Astrocyte of the spinal cord (primary cell): ENCODE measurements around the gene ZSWIM4.

Experiments used
- DNase-seq: peaks from one replicate; pipeline ENCODE4 v3.0.0; 2011; ENCODE audit warnings: low read depth, low spot score
- H3K4me3 ChIP-seq: 2 replicates; pipeline ENCODE4 v1.5.1; 2011; ENCODE audit warnings: low read depth, mild to moderate bottlenecking, low read length, moderate library complexity
- in situ Hi-C: cut with HindIII; loops from 2 replicates; pipeline ENCODE4 v1.10.0; 2017; ENCODE audit warnings: low sequenced_read_pairs
- TF ChIP-seq, protein P1 (sequence below): IDR thresholded peaks from 2 replicates; pipeline ENCODE4 v1.5.1; 2012; ENCODE audit warnings: low read depth, mild to moderate bottlenecking, low read length, inconsistent platforms

The ZSWIM4 gene

GRCh38 chr19:13872695-13873389 lies 77.6 kb downstream of the ZSWIM4 start:
- in situ Hi-C loops: no loop called here
- TF ChIP-seq, protein P1, sequence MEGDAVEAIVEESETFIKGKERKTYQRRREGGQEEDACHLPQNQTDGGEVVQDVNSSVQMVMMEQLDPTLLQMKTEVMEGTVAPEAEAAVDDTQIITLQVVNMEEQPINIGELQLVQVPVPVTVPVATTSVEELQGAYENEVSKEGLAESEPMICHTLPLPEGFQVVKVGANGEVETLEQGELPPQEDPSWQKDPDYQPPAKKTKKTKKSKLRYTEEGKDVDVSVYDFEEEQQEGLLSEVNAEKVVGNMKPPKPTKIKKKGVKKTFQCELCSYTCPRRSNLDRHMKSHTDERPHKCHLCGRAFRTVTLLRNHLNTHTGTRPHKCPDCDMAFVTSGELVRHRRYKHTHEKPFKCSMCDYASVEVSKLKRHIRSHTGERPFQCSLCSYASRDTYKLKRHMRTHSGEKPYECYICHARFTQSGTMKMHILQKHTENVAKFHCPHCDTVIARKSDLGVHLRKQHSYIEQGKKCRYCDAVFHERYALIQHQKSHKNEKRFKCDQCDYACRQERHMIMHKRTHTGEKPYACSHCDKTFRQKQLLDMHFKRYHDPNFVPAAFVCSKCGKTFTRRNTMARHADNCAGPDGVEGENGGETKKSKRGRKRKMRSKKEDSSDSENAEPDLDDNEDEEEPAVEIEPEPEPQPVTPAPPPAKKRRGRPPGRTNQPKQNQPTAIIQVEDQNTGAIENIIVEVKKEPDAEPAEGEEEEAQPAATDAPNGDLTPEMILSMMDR: peak; percentile 35
- H3K4me3 ChIP-seq: peak overlapping the region; percentile 27
- no peak for DNase-seq

DNA sequence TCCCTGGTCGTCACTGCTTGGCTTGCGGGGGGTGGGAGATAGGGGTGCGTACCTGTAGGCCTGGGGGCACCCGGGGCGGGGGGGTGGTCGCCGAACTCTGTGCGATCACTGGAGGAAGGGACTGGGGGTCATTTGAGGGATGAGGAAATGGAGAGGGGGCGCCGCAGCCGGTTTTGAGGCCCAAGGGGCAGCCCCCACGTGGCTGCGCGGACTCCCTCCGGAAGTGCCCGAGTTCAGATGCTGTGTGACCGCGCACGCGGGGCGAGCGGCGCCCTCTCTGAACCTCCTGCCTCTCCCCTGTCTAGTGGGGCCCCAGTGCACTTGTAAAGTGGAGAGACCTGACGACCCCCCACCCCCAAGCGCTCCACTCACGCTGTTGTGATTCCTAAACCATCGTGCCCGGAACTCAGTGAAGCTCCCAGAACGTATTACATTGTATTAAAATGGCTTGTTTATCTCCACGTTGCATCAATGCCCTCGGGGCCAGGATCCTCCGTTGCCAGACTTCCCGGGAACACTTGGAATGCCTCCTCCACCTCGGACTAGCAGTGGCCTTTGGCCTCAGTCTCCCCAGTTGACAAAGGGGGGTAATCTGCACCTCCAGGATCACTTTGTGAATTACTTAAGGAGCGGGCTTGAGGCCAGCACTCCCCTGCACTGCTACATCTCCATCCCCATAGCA lies 78.7 kb downstream of the ZSWIM4 start:
- in situ Hi-C loops: no loop called here
- TF ChIP-seq, protein P1: no peak
- no peak overlapping the region for H3K4me3 ChIP-seq
- no peak for DNase-seq

DNA sequence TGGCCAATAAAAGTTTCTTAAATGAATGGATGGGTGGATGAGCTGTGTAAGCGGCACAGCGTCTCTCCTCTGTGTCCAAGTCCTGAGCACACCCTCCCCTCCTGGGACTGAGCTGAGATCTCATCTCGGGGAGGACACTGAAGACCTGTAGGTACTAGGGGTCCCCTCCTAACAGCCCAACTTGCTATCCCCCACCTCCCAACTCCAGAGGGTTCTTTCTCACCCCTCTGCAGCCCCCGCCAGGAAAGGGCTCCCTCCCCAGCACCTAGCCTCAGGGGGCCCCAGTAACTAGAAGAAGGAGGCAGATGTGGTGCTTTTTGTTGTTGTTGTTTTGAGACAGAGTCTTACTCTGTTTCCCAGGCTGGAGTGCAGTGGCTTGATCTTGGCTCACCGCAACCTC lies 80.6 kb downstream of the ZSWIM4 start:
- in situ Hi-C loops: loop anchor here (25.0 kb wide), 1 partner anchor 211 kb away; the partner anchor contains the start of genes C19orf67 and SAMD1
- no peak for DNase-seq
- TF ChIP-seq, protein P1: no peak
- H3K4me3 ChIP-seq: no peak overlapping the region

GRCh38 chr19:13876834-13877233 lies 81.6 kb downstream of the ZSWIM4 start, which contains the start of gene NANOS3:
TSS of gene NANOS3 (plus strand) at chr19:13877134. CDS start at chr19:13877249, 115 bp downstream.
- no peak within 1 kb of the TSS for H3K4me3 ChIP-seq
- TF ChIP-seq, protein P1: no peak
- no peak for DNase-seq
- in situ Hi-C loops: loop anchor here (25.0 kb wide), 1 partner anchor 210 kb away; the partner anchor contains the start of genes C19orf67 and SAMD1

DNA sequence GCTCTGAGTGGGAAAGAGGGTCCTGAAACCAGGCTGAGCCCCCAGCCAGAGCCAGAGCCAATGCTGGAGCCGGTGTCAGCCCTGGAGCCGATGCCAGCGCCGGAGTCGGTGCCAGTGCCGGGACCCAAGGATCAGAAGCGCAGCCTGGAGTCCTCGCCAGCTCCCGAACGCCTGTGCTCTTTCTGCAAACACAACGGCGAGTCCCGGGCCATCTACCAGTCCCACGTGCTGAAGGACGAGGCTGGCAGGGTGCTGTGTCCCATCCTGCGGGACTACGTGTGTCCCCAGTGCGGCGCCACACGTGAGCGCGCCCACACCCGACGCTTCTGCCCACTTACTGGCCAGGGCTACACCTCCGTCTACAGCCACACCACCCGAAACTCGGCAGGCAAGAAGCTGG lies 82.1 kb downstream of the ZSWIM4 start:
- no peak overlapping the region for H3K4me3 ChIP-seq
- TF ChIP-seq, protein P1: no peak
- DNase-seq: no peak
- in situ Hi-C loops: loop anchor here (25.0 kb wide), 1 partner anchor 210 kb away; the partner anchor contains the start of genes C19orf67 and SAMD1

GRCh38 chr19:13880059-13881043 lies 85.1 kb downstream of the ZSWIM4 start:
- peak; percentile 94 for DNase-seq
- TF ChIP-seq, protein P1: peak; percentile 98
- in situ Hi-C loops: loop anchor here (25.0 kb wide), 1 partner anchor 207 kb away; the partner anchor contains the start of genes C19orf67 and SAMD1
- H3K4me3 ChIP-seq: peak overlapping the region; percentile 3
